GM21619 (cell line): ENCODE data around the gene TBC1D2B.

Experiments used
- ATAC-seq: cut with Tn5 transposase; IDR thresholded peaks from one replicate; pipeline ENCODE4 v1.9.1; 2021; ENCODE audit not compliant: unreplicated experiment

Gene TBC1D2B

DNA sequence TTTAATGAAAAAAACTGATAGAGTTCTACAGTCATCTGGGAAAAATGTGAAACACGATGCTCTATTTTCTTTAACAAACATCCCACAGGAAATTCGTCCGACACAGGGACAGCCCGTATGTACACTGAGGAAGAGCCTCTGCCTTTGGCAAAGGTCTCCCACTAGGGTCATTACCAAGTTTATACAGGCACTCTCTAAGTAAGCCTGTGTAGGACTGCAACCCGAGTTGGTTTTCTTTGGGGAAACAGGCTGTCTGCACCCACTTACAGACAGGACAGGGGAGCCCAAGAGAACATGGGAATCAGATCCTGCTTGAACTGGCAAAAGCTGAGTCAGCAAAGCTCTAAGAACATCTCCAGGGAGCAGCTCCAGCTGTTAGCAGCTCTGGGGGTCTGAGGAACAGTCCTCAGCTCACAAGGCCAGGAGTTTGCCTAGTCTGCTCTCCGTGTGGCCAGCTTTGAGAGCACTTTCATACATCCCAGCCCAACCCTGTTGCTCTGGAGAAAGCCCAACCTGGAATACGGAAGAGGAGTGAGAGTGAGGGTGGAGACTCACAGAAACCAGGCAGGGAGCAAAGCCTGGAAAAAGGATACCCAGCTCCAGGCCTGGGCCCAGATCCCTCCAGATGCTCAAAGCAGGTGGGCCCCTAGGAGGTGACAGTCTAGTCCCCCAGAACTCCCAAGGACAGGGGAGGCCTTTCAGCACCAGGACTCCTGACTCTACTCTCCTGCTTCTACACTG is 1.9 kb downstream of the TBC1D2B start:
- ATAC-seq: no peak

- no peak for ATAC-seq
Measured at GRCh38 chr15:78073046-78073787, 4.3 kb downstream of the TBC1D2B start.

GRCh38 chr15:78072080-78072892 is 5.2 kb downstream of the TBC1D2B start:
- ATAC-seq: no peak

GRCh38 chr15:78071383-78071782 is 6.1 kb downstream of the TBC1D2B start:
- ATAC-seq: no peak

DNA sequence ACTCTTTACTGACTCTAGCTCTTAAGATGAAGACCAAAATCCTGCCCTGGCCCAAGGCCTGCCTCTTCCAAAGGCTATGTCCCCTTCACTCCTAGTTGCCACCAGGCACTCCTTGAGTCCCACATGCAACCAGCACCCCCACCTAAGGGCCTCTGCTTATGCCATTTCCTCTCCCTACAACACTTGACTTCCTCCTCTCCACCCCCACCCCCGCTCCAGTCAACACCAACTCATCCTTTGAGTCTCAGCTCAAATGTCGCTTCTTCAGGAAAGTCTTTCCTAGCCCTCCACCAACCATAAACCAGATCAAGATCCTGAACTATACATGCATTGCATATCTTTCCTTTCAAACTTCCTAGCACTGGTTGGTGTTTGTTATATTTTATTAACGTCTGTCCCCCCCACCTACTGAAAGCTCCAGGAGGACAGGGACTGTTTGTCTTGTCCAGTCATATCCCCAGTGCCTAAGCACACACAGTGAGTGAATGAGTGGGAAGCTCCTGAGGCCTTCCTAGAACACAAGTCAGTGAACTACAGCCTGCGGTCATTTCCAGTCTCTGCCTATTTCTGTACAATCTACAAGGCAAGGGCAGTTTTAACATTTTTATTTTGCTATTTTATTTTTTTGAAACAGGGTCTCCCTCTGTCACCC is 7.3 kb downstream of the TBC1D2B start:
- no peak for ATAC-seq

DNA sequence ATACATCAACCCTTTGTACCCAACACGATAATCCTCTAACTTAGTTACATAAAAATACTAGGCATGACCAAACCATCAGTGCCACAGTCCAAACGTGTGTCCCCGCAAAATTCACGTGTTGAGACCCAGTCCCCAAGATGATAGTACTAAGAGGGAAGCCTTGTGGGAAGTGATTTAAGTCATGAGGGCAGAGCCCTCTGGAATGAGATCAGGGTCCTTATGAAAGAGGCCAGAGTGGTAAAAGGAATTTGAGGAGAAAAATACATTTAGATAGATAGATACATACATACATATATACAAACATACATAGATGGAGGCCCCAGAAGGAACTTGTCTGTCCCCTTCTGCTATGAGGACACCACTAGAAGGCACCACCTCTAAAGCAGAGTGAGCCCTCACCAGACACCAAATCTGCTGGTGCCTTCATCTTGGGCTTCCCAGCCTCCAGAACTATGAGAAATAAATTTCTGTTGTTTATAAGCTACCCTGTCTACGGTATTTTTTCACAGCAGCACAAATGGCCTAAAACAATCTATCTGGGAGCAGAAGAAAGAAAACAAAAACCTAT is 8.0 kb downstream of the TBC1D2B start:
- no peak for ATAC-seq

- peak; percentile 14 for ATAC-seq
Measured at GRCh38 chr15:78069052-78069414, 8.5 kb downstream of the TBC1D2B start.

DNA sequence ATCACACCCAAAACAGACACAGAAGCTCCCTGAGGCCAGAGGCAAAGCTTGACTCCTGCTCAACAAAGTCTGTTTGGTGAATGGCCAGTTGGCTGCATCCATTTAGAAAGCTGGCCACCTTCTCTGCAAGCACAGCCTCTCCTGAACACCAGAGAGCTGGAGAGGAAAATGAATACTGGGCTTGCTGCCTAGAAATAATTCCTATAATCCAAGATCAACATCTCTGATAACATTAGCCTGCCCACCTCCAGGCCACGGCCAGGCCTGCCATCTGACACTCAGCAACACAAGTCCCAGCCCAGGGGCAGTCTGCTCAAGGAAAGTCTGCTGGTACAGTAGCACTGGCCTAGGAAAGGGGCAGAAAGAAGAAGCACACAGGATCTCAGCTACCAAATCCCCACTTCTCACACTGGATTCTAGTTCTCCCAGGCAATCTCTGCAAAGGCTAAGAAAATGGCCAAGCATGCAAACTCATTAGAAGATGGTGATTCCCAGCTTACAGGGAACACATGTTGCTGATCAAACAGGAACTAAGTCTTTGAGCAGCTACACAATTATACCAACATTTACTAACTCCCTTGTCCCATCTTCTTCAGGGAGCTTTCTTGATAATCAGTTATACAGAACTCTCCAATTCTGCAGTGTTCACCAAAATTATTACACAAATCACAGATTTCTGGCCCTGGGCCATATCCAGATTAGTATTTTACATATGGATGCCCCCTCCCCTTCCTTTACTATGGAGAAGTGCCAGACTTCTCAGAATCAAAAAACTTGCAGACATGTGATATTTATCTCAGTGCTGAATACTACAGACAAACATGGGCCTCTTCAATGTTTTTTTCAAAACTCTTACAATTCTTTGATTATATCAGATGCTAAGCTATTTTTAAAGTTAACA is 9.9 kb downstream of the TBC1D2B start:
- ATAC-seq: no peak

GRCh38 chr15:78065973-78066946 is 11.3 kb downstream of the TBC1D2B start:
- peak; percentile 58 for ATAC-seq

- ATAC-seq: no peak
Measured at GRCh38 chr15:78065284-78065872, 12.1 kb downstream of the TBC1D2B start.

GRCh38 chr15:78064544-78064943 is 13.0 kb downstream of the TBC1D2B start:
- ATAC-seq: no peak

- ATAC-seq: no peak
Measured at GRCh38 chr15:78063970-78064385, 13.5 kb downstream of the TBC1D2B start.

GRCh38 chr15:78063217-78063616 is 14.3 kb downstream of the TBC1D2B start:
- no peak for ATAC-seq

- peak; percentile 39 for ATAC-seq
Measured at GRCh38 chr15:78061963-78062427, 15.5 kb downstream of the TBC1D2B start.

DNA sequence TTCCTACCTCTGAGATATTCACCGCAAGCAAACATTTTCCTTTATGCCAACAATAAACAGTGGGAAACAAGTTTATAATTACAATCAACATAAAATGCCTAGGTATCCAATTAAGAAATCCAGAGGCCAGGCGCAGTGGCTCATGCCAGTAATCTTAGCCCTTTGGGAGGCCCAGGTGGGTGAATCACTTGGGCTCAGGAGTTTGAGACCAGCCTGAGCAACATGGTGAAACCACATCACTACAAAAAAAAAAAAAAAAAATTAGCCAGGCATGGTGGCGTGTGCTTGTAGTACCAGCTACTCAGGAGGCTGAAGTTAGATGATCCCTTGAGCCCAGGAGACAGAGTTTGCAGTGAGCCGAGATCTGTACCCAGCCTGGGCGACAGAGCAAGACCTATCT is 17.3 kb downstream of the TBC1D2B start:
- ATAC-seq: no peak

GRCh38 chr15:78059110-78059839 is 18.2 kb downstream of the TBC1D2B start:
- no peak for ATAC-seq

- ATAC-seq: no peak
Measured at GRCh38 chr15:78058401-78058935, 19.0 kb downstream of the TBC1D2B start.
